HepG2 (cell line): ENCODE data around the gene UNKL. TPM values are rescaled to one million over a fixed set of nuclear protein-coding genes. Genes with fewer than 3 reads are reported as not detected.
A peak's percentile ranks its signal among the peaks of the same experiment; 100 is the strongest.

ENCODE experiments used
- ATF7 ChIP-seq, 2 experiments: fragments of 450-650 bp in 1 of 2; sonication (generic) in 1 of 2; formaldehyde crosslinking in 1 of 2; IDR thresholded peaks; 2 replicates each; pipeline versions ENCODE4 v1.4.0 to v1.6.1; 2016 to 2020; ENCODE audit warnings: antibody characterized with exemption in 1 of 2, mild to moderate bottlenecking in 1 of 2, missing genetic modification reagents in 1 of 2
- BCL6 ChIP-seq: IDR thresholded peaks from 2 replicates; pipeline ENCODE4 v1.6.1; 2016; ENCODE audit warnings: missing genetic modification reagents, missing compliant biosample characterization
- EED ChIP-seq: sonication (generic); formaldehyde crosslinking; IDR thresholded peaks from 2 replicates; pipeline ENCODE4 v1.5.0; 2020; ENCODE audit warnings: mild to moderate bottlenecking, missing genetic modification reagents
- GFI1 ChIP-seq: sonication (generic); formaldehyde crosslinking; IDR thresholded peaks from 2 replicates; pipeline ENCODE4 v1.5.0; 2020; ENCODE audit warnings: missing genetic modification reagents, mild to moderate bottlenecking, borderline replicate concordance
- GPN1 ChIP-seq: sonication (generic); formaldehyde crosslinking; IDR thresholded peaks from 2 replicates; pipeline ENCODE4 v1.5.1; 2020; ENCODE audit warnings: missing genetic modification reagents, borderline replicate concordance
- HES4 ChIP-seq: sonication (generic); formaldehyde crosslinking; IDR thresholded peaks from 2 replicates; pipeline ENCODE4 v1.9.0; 2021; ENCODE audit warnings: mild to moderate bottlenecking, missing genetic modification reagents, borderline replicate concordance
- MAFK ChIP-seq, 2 experiments: IDR thresholded peaks in 1 of 2; conservative IDR thresholded peaks in 1 of 2; 2 replicates each; pipeline ENCODE4 v1.6.1; 2011; ENCODE audit warnings: improper control_type of control experiment in 2 of 2, low read length in 2 of 2
- MAZ ChIP-seq, 2 experiments: sonication (generic) in 1 of 2; formaldehyde crosslinking in 1 of 2; IDR thresholded peaks; 2 replicates each; pipeline versions ENCODE4 v1.5.0 to v1.6.1; 2012 to 2020; ENCODE audit warnings: low read depth in 2 of 2, mild to moderate bottlenecking in 2 of 2, borderline replicate concordance in 1 of 2, improper control_type of control experiment in 1 of 2, low read length in 1 of 2, missing genetic modification reagents in 1 of 2, moderate library complexity in 1 of 2
- MEIS1 ChIP-seq: sonication (generic); formaldehyde crosslinking; IDR thresholded peaks from 2 replicates; pipeline ENCODE4 v1.9.0; 2021; ENCODE audit warnings: mild to moderate bottlenecking, missing genetic modification reagents, moderate library complexity, borderline replicate concordance
- NCOR1 ChIP-seq: fragments of 200-600 bp; sonication (generic); IDR thresholded peaks from 2 replicates; pipeline ENCODE4 v1.7.0; 2017; ENCODE audit warnings: antibody characterized with exemption, low read length, borderline replicate concordance
- PAXIP1 ChIP-seq: sonication (generic); formaldehyde crosslinking; conservative IDR thresholded peaks from 2 replicates; pipeline ENCODE4 v1.4.0; 2020; ENCODE audit warnings: mild to moderate bottlenecking, missing genetic modification reagents, moderate library complexity
- SP5 ChIP-seq: IDR thresholded peaks from 2 replicates; pipeline ENCODE4 v1.6.1; 2016; ENCODE audit warnings: low read depth, borderline replicate concordance
- TBP ChIP-seq: sonication (generic); formaldehyde crosslinking; IDR thresholded peaks from 2 replicates; pipeline ENCODE4 v1.5.0; 2020; ENCODE audit warnings: missing genetic modification reagents
- ZBTB38 ChIP-seq: sonication (generic); formaldehyde crosslinking; IDR thresholded peaks from 2 replicates; pipeline ENCODE4 v1.5.1; 2020; ENCODE audit warnings: mild to moderate bottlenecking, missing genetic modification reagents
- ZNF34 ChIP-seq: sonication (generic); formaldehyde crosslinking; IDR thresholded peaks from 2 replicates; pipeline ENCODE4 v1.4.0; 2020; ENCODE audit warnings: mild to moderate bottlenecking, missing genetic modification reagents, borderline replicate concordance
- ZNF350 ChIP-seq: sonication (generic); formaldehyde crosslinking; IDR thresholded peaks from 2 replicates; pipeline ENCODE4 v1.4.0; 2020; ENCODE audit warnings: mild to moderate bottlenecking, low read depth, missing genetic modification reagents, borderline replicate concordance
- ZNF574 ChIP-seq: sonication (generic); formaldehyde crosslinking; IDR thresholded peaks from 2 replicates; pipeline ENCODE4 v1.4.0; 2020; ENCODE audit warnings: missing genetic modification reagents
- ZXDC ChIP-seq: sonication (generic); formaldehyde crosslinking; IDR thresholded peaks from 2 replicates; pipeline ENCODE4 v1.5.0; 2020; ENCODE audit warnings: mild to moderate bottlenecking, missing genetic modification reagents
- polyA plus RNA-seq, 8 experiments: library from polyadenylated mRNA; depleted of rRNA in 3 of 8; stranded (reverse) in 7 of 8; unstranded in 1 of 8; fragments of >200 nt; fragmentation: Illumina TruSeq in 4 of 8; extraction: Trizol in 4 of 8; gene quantifications; 2 replicates each; pipeline versions ENCODE4 v1.2.1 to v1.2.3, GENCODE V29; 2011 to 2016; ENCODE audit warnings: low read depth in 4 of 8, missing spikeins in 1 of 8, mixed read lengths in 1 of 8; ENCODE audit not compliant: insufficient read depth in 1 of 8
- total RNA-seq, 5 experiments: library from RNA; depleted of rRNA; stranded (reverse); fragments of >200 nt; fragmentation: Illumina TruSeq; extraction: Trizol; gene quantifications; 2 replicates each; pipeline ENCODE4 v1.2.3, GENCODE V29; 2016; ENCODE audit warnings: low read depth in 1 of 5

UNKL gene
- total and polyA plus RNA-seq, 2 of the 13 experiments (the other 11 are each of a cell fraction or from before 2014, with no cell fraction given), result 10.4 to 17.6 TPM

GRCh38 chr16:1351582-1352362 lies 62.7 kb downstream of the UNKL start, which contains the start of the genes GNPTG and TSR3 (continued):
- no peak for TF ChIP-seq ZXDC (CRISPR knock-in tag)
- no peak for TF ChIP-seq NCOR1
- TF ChIP-seq GPN1 (CRISPR knock-in tag), result no peak; the same call in 1 of the 2 replicates
- peak; percentile 80; the same call in 1 of the 2 replicates for TF ChIP-seq HES4
- no peak for TF ChIP-seq TBP
- TF ChIP-seq SP5 (CRISPR knock-in tag), result no peak
- TF ChIP-seq BCL6 (CRISPR knock-in tag), result 0 out of 2 replicates have a peak, but pooled peaks have one; percentile 21
- TF ChIP-seq MEIS1 (CRISPR knock-in tag), result peak; percentile 43; the same call in 1 of the 2 replicates
- no peak for TF ChIP-seq GFI1 (CRISPR knock-in tag)
- TF ChIP-seq ZBTB38 (CRISPR knock-in tag), result 0 out of 2 replicates have a peak, but pooled peaks have one; percentile 65
- no peak for TF ChIP-seq EED (CRISPR knock-in tag)
- peak; percentile 95 for TF ChIP-seq ZNF574
- TF ChIP-seq PAXIP1 (CRISPR knock-in tag), result no peak
- no peak for TF ChIP-seq ATF7 (IDR thresholded peaks at IDR 0.05)
- TF ChIP-seq ATF7 (CRISPR knock-in tag; IDR thresholded peaks at IDR 0.05), result no peak; the same call in 1 of the 2 replicates
- no peak for TF ChIP-seq ZNF350 (CRISPR knock-in tag)
- TF ChIP-seq MAZ (IDR thresholded peaks at IDR 0.05; ENCODE audit: borderline replicate concordance, low read depth, low read length), result peak; percentile 61; the same call in 1 of the 2 replicates
- peak; percentile 68; the same call in 1 of the 2 replicates for TF ChIP-seq MAZ (CRISPR knock-in tag; IDR thresholded peaks at IDR 0.05; ENCODE audit: low read depth)
- peak in 1 of 2 experiments; percentile 60; a peak in 1 of 4 replicates for TF ChIP-seq MAFK (conservative IDR thresholded peaks at IDR 0.05 in 1 of 2, IDR thresholded peaks at IDR 0.05 in 1 of 2; ENCODE audit: low read length in 2 of 2)
- peak; percentile 67; the same call in 1 of the 2 replicates for TF ChIP-seq ZNF34
